ENCODE results near the gene RAB11FIP4.

Gene RAB11FIP4

DNA sequence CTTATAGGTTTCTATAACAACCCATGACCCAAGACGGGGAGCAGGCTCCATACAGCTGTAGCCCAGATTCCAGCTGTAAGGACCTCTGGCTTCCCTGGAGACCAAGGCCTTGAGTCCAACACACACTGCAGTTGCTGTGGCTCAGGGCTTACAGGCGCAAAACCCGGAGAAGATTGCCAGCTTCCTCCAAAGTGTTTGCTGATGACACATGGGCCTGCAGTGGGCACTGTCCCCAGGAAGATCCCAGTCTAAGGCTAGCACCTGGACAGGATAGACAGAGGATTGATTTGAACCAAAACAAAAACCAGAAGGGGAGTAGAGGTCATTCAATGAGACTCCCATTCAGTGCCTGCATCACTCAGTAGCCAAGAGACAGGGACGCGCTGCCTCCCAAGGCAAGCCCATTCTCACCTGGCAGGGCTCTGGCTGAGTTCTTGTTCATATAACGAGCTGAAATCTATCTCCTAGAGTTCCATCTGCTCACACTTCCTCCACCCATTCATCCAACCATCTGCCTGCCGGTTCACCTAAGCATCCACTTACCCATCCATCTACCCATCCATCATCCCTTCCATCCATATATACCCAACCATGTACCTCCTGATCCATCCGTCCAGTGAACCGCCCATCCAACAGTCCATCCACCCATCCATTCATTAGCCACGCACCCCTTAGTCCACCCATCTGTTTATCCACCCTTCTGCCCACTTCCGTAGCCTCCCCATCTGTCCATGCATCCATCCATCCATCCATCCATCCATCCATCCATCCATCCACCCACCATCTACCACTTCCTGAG, 10.2 kb downstream of the RAB11FIP4 start:
- Histone ChIP-seq H3F3A (ENCODE audit: insufficient read depth) (no peaks in the 10 kb centered on the region), H4K20me1 (ENCODE audit: low read depth, low read length) (no peaks in the 10 kb centered on the region), H3K36me3 (ENCODE audit: low read length) (no peaks in the 10 kb centered on the region), H3K9me2 (replicated peaks; ENCODE audit: insufficient read depth, low read length) (no peaks in the 10 kb centered on the region), H3K4me2 (ENCODE audit: low read depth, low read length, poor library complexity, severe bottlenecking) (no peak overlapping the region), H3K4me3 (ENCODE audit: insufficient read depth, low read length, poor library complexity, severe bottlenecking) (no peak overlapping the region), H3K27me3 (ENCODE audit: low read length) (0 out of 2 replicates have a peak, but pooled peaks cover 3% of the 10 kb centered on the region), H3K9ac (ENCODE audit: low read length) (no peak overlapping the region), H2AFZ (ENCODE audit: low read depth, low read length, severe bottlenecking) (no peak overlapping the region), H3K27ac (ENCODE audit: low read depth, low read length) (no peak overlapping the region), H3K79me2 (ENCODE audit: insufficient read depth, low read length) (no peaks in the 10 kb centered on the region), H3K9me3 (ENCODE audit: insufficient read depth, low read length) (no peaks in the 10 kb centered on the region)
- TF ChIP-seq, protein P1, sequence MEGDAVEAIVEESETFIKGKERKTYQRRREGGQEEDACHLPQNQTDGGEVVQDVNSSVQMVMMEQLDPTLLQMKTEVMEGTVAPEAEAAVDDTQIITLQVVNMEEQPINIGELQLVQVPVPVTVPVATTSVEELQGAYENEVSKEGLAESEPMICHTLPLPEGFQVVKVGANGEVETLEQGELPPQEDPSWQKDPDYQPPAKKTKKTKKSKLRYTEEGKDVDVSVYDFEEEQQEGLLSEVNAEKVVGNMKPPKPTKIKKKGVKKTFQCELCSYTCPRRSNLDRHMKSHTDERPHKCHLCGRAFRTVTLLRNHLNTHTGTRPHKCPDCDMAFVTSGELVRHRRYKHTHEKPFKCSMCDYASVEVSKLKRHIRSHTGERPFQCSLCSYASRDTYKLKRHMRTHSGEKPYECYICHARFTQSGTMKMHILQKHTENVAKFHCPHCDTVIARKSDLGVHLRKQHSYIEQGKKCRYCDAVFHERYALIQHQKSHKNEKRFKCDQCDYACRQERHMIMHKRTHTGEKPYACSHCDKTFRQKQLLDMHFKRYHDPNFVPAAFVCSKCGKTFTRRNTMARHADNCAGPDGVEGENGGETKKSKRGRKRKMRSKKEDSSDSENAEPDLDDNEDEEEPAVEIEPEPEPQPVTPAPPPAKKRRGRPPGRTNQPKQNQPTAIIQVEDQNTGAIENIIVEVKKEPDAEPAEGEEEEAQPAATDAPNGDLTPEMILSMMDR (IDR thresholded peaks at IDR 0.05; ENCODE audit: insufficient read depth, low read length, poor library complexity, severe bottlenecking): no peak
- no peak for TF ChIP-seq EZH2phosphoT487 (conservative IDR thresholded peaks at IDR 0.05; ENCODE audit: low read length)

DNA sequence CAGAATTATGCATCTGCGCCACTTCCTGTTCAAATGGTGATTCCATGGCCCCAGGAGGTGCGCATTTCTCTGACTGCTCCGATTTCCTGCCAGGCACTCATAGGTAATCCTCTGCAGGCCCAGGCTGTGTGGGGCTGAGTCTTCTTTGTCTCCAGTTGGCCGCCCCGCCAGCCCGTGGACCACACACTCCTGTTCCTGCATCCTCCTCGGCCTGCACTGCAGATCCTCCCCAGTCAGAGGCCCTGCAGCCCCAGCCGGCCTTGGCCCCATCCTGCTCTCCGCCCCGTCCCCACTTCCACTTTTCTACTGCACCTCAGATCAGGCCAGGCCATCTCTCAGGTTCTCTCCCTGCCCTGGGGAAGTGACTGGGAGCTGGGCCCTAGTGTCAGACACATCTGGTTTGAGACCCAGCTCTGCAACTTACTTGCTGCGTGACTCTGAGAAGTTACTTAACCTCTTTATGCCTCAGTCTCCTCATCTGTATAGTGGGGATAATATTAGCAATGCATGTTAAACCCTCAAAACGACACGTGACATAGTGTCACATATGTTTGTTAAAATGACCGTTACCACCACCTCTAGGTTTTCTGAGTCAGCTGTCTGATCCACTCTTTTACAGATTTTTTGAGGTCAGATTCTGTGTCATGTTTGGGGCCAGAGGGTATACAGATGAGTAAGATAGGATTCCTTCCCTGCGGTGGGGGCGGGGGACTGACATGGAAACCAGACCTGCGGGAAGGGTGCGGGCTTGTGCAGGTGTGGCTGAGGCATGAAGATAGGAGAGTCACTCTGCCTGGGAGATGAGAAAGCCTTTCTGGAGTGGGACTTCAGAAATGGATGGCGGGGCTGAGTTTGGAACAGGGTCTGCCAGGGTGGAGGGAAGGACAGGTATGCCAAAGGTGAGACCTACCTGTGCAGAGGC, 12.8 kb downstream of the RAB11FIP4 start:
- TF ChIP-seq, protein P1 (IDR thresholded peaks at IDR 0.05; ENCODE audit: insufficient read depth, low read length, poor library complexity, severe bottlenecking): no peak
- no peak for TF ChIP-seq EZH2phosphoT487 (conservative IDR thresholded peaks at IDR 0.05; ENCODE audit: low read length)
- Histone ChIP-seq H3K36me3 (ENCODE audit: low read length) (no peaks in the 10 kb centered on the region), H3K9me3 (ENCODE audit: insufficient read depth, low read length) (no peaks in the 10 kb centered on the region), H3K9ac (ENCODE audit: low read length) (no peak overlapping the region), H4K20me1 (ENCODE audit: low read depth, low read length) (no peaks in the 10 kb centered on the region), H2AFZ (ENCODE audit: low read depth, low read length, severe bottlenecking) (no peak overlapping the region), H3K9me2 (replicated peaks; ENCODE audit: insufficient read depth, low read length) (no peaks in the 10 kb centered on the region), H3K79me2 (ENCODE audit: insufficient read depth, low read length) (no peaks in the 10 kb centered on the region), H3K27me3 (ENCODE audit: low read length) (0 out of 2 replicates have a peak, but pooled peaks cover 3% of the 10 kb centered on the region), H3K4me3 (ENCODE audit: insufficient read depth, low read length, poor library complexity, severe bottlenecking) (no peak overlapping the region), H3K27ac (ENCODE audit: low read depth, low read length) (no peak overlapping the region), H3K4me2 (ENCODE audit: low read depth, low read length, poor library complexity, severe bottlenecking) (no peak overlapping the region), H3F3A (ENCODE audit: insufficient read depth) (no peaks in the 10 kb centered on the region)

DNA sequence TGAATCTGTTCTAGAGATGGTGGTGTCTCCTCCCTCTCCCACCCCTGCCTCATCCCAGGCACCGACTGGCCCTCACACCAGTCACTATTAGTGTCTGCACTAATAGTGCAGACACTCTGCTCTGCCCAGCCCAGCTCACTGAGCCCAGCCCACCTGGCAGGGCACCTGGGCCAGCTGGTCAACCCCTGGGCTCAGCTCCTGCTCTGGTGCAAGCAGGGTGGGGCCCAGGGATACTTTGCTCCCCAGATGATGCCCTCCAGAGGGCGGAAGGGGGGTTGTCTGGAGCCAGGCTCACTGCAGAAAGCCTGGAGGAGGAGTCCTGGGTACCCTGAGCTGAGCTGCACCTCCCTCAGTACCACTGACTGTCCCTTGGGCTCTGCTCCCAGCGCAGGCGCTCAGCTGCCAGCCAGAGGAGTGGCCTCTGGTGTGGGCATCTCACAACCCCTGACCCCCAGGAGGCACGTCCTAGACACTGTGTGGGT, 14.5 kb downstream of the RAB11FIP4 start:
- H3K36me3 ChIP-seq (ENCODE audit: low read length): no peaks in the 10 kb centered on the region
- no peak overlapping the region for H3K9ac ChIP-seq (ENCODE audit: low read length)
- no peak overlapping the region for H2AFZ ChIP-seq (ENCODE audit: low read depth, low read length, severe bottlenecking)
- H3K27ac ChIP-seq (ENCODE audit: low read depth, low read length): no peak overlapping the region
- H3K9me2 ChIP-seq (replicated peaks; ENCODE audit: insufficient read depth, low read length): no peaks in the 10 kb centered on the region
- no peaks in the 10 kb centered on the region for H4K20me1 ChIP-seq (ENCODE audit: low read depth, low read length)
- 0 out of 2 replicates have a peak, but pooled peaks cover 3% of the 10 kb centered on the region for H3K27me3 ChIP-seq (ENCODE audit: low read length)
- no peak overlapping the region for H3K4me2 ChIP-seq (ENCODE audit: low read depth, low read length, poor library complexity, severe bottlenecking)
- no peaks in the 10 kb centered on the region for H3K9me3 ChIP-seq (ENCODE audit: insufficient read depth, low read length)
- no peaks in the 10 kb centered on the region for H3F3A ChIP-seq (ENCODE audit: insufficient read depth)
- H3K4me3 ChIP-seq (ENCODE audit: insufficient read depth, low read length, poor library complexity, severe bottlenecking): no peak overlapping the region
- no peaks in the 10 kb centered on the region for H3K79me2 ChIP-seq (ENCODE audit: insufficient read depth, low read length)
- TF ChIP-seq EZH2phosphoT487 (conservative IDR thresholded peaks at IDR 0.05; ENCODE audit: low read length): no peak
- TF ChIP-seq, protein P1 (IDR thresholded peaks at IDR 0.05; ENCODE audit: insufficient read depth, low read length, poor library complexity, severe bottlenecking): no peak
